Mucosa of stomach (tissue), 1 donor: ENCODE results near the gene FIZ1.
A peak's percentile ranks its signal among the peaks of the same experiment; 100 is the strongest.

Experiments used
- H3K27me3 ChIP-seq: one replicate; pipeline ENCODE4 v1.7.0; 2013; ENCODE audit warnings: mild to moderate bottlenecking, low read length; ENCODE audit not compliant: control insufficient read depth, insufficient read depth
- H3K36me3 ChIP-seq: one replicate; pipeline ENCODE4 v1.7.0; 2013; ENCODE audit warnings: low read length; ENCODE audit not compliant: control insufficient read depth, insufficient read depth
- H3K4me1 ChIP-seq: one replicate; pipeline ENCODE4 v1.7.0; 2013; ENCODE audit warnings: mild to moderate bottlenecking, low read length; ENCODE audit not compliant: control insufficient read depth, insufficient read depth
- H3K4me3 ChIP-seq: one replicate; pipeline ENCODE4 v1.7.0; 2013; ENCODE audit warnings: low read length
- H3K9ac ChIP-seq: one replicate; pipeline ENCODE4 v1.7.0; 2013; ENCODE audit warnings: mild to moderate bottlenecking, low read length, moderate library complexity
- H3K9me3 ChIP-seq: one replicate; pipeline ENCODE4 v1.7.0; 2013; ENCODE audit warnings: mild to moderate bottlenecking, low read length, moderate library complexity; ENCODE audit not compliant: control insufficient read depth
- donor health status: Pancreatic carcinoma.

FIZ1 gene

GRCh38 chr19:55546822-55547614 is 52.3 kb downstream of the FIZ1 start:
- Histone ChIP-seq H3K4me1 (peaks cover 42% of the 10 kb centered on the region), H3K9me3 (no peaks in the 10 kb centered on the region), H3K9ac (peak overlapping the region; percentile 7), H3K27me3 (no peaks in the 10 kb centered on the region), H3K36me3 (no peaks in the 10 kb centered on the region), H3K4me3 (no peak overlapping the region)

GRCh38 chr19:55546011-55546410 is 53.3 kb downstream of the FIZ1 start:
- no peaks in the 10 kb centered on the region for H3K27me3 ChIP-seq

GRCh38 chr19:55545443-55545842 is 53.9 kb downstream of the FIZ1 start, which contains the start of gene SBK3:
Gene SBK3, minus strand, starts transcription at chr19:55545543. Its CDS starts 0 bp downstream, at chr19:55545543.
- Histone ChIP-seq H3K36me3 (no peaks in the 10 kb centered on the region), H3K4me1 (peaks cover 42% of the 10 kb centered on the region), H3K9me3 (no peaks in the 10 kb centered on the region), H3K9ac (peak within 1 kb of the TSS; percentile 22), H3K27me3 (no peaks in the 10 kb centered on the region), H3K4me3 (no peak within 1 kb of the TSS)

More at GRCh38 chr19:55546011-55546410, 53.3 kb downstream of the FIZ1 start:
- peaks cover 42% of the 10 kb centered on the region for H3K4me1 ChIP-seq
- no peaks in the 10 kb centered on the region for H3K36me3 ChIP-seq
- no peak overlapping the region for H3K4me3 ChIP-seq
- no peaks in the 10 kb centered on the region for H3K9me3 ChIP-seq
- H3K9ac ChIP-seq, result peak overlapping the region; percentile 22

GRCh38 chr19:55544776-55545439 is 54.4 kb downstream of the FIZ1 start:
- Histone ChIP-seq H3K27me3 (no peaks in the 10 kb centered on the region), H3K4me3 (no peak overlapping the region)

GRCh38 chr19:55544014-55544413 is 55.3 kb downstream of the FIZ1 start:
- peaks cover 32% of the 10 kb centered on the region for H3K4me1 ChIP-seq
- H3K27me3 ChIP-seq, result no peaks in the 10 kb centered on the region
- H3K9me3 ChIP-seq, result no peaks in the 10 kb centered on the region
- no peak overlapping the region for H3K9ac ChIP-seq
- H3K36me3 ChIP-seq, result no peaks in the 10 kb centered on the region
- no peak overlapping the region for H3K4me3 ChIP-seq

More at GRCh38 chr19:55544776-55545439, 54.4 kb downstream of the FIZ1 start:
- H3K9ac ChIP-seq, result no peak overlapping the region
- H3K9me3 ChIP-seq, result no peaks in the 10 kb centered on the region
- peaks cover 37% of the 10 kb centered on the region for H3K4me1 ChIP-seq
- H3K36me3 ChIP-seq, result no peaks in the 10 kb centered on the region

GRCh38 chr19:55543567-55543966 is 55.8 kb downstream of the FIZ1 start:
- Histone ChIP-seq H3K36me3 (no peaks in the 10 kb centered on the region), H3K27me3 (no peaks in the 10 kb centered on the region)

GRCh38 chr19:55542292-55542855 is 56.9 kb downstream of the FIZ1 start:
- H3K4me1 ChIP-seq, result peaks cover 22% of the 10 kb centered on the region
- no peak overlapping the region for H3K9ac ChIP-seq
- no peaks in the 10 kb centered on the region for H3K27me3 ChIP-seq
- H3K9me3 ChIP-seq, result no peaks in the 10 kb centered on the region
- no peak overlapping the region for H3K4me3 ChIP-seq
- no peaks in the 10 kb centered on the region for H3K36me3 ChIP-seq

More at GRCh38 chr19:55543567-55543966, 55.8 kb downstream of the FIZ1 start:
- Histone ChIP-seq H3K9me3 (no peaks in the 10 kb centered on the region), H3K9ac (no peak overlapping the region), H3K4me3 (no peak overlapping the region), H3K4me1 (peaks cover 32% of the 10 kb centered on the region)
